HL-60/S4 treated with phorbol 12-myristate 13-acetate at 8.2 ng/mL for 4 days and 3 days (cell line): Measurements from ENCODE around the gene PLEKHG3.

Experiments used
- in situ Hi-C: fragments of 300-500 bp; cut with MboI; formaldehyde crosslinking; loops from 2 replicates; pipeline ENCODE4 v1.15.0; 2022; ENCODE audit warnings: low sequenced_read_pairs

Gene PLEKHG3

DNA sequence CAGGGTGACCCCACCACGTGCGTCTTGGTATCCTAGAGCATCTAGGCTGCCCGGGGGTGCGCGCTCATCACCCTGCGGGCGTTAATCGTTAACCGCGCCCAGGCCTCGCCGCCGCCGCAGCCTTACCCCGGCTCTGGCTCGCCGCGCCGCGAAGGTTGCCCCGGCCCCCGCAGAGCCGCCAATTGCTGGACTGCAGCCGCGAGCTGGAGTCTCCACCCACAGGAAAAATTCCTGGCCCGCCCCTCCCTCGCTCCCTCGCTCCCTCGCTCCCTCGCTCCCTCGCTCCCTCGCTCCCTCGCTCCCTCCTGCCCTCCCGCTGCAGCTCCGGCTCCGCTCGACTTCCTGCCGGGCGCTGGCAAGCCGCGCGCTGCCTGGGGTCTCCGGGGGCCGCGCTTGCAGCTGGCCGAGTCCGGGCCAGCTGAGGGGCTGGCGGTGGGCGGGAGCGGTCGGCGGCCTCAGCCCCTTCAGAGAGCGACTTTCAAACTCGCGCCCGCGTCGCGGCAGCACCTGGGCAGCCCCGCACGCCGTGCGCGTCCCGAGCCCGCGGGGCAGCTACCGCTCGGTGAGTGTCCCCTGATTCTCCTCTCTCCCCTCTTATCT, at the start of gene PLEKHG3:
Gene PLEKHG3 (plus strand): TSS at position 282 of the 600 bp plus-strand sequence. CDS start 23,208 bp downstream, outside the sequence.
- in situ Hi-C loops, result no loop called here

DNA sequence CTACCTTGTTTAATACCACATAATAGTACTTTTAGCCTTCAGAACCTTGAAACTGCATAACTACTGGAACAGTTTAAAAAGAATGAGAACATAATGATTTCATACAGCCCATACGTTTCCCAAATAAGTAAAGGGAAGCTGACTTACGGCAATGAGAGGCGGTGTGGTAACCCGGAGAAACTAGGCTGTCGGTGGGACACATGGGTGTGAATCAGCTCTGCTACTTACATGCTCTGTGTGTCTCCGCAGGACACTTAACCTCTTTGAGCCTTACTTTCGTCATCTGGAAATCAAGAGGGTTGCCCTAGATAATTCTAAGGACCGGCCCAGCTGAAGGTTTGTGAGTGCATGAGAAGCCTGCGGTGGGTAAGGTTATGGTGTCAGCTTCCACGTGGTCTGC, 49.3 kb upstream of the PLEKHG3 start:
- in situ Hi-C loops, result loop anchor here (25.0 kb wide), 1 partner anchor 107 kb away; no protein-coding TSS in a partner anchor

DNA sequence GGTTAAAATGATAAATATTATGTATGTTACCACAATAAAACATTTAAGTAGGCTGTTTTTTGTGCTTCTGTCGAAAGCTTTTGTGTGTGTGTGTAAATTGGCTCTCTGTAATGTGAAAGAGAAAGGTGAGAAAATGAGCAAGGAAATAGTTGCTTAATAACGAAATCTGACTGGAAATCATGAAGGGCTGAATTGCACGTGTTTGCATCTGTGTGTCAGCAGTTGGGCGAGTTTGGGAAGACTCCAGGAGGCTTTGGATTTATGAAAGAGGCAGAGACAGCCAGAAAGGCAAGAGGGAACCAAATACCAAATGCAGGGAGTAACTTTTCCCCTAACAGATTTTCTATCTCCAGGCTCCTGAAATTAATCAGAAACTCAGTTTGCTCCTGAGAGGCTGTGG, 47.2 kb upstream of the PLEKHG3 start:
- in situ Hi-C loops, result loop anchor here (25.0 kb wide), 1 partner anchor 105 kb away; no protein-coding TSS in a partner anchor

DNA sequence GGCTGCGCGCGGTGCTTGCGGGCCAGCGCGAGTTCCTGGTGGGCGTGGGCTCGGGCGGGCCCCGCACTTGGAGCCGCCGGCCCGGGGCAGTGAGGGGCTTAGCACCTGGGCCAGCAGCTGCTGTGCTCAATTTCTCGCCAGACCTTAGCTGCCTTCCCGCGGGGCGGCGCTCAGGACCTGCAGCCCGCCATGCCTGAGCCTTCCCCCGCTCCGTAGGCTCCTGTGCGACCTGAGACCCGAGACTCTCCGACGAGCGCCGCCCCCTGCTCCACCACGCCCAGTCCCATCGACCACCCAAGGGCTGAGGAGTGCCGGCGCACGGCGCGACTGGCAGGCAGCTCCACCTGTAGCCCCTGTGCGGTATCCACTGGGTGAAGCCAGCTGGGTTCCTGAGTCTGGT, 46.0 kb upstream of the PLEKHG3 start:
- in situ Hi-C loops, result loop anchor here (25.0 kb wide), 1 partner anchor 104 kb away; no protein-coding TSS in a partner anchor

DNA sequence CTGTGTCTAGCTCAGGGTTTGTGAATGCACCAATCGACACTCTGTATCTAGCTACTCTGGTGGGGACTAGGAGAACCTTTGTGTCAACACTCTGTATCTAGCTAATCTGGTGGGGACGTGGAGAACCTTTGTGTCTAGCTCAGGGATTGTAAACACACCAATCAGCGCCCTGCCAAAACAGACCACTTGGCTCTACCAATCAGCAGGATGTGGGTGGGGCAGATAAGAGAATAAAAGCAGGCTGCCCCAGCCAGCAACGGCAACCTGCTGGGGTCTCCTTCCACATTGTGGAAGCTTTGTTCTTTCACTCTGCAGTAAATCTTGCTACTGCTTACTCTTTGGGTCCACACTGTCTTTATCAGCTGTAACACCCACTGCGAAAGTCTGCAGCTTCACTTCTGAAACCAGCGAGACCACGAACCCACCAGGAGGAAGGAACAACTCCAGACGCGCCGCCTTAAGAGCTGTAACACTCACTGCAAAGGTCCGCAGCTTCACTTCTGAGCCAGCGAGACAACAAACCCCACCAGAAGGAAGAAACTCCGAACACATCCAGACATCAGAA, 45.4 kb upstream of the PLEKHG3 start:
- in situ Hi-C loops, result loop anchor here (25.0 kb wide), 1 partner anchor 104 kb away; no protein-coding TSS in a partner anchor

DNA sequence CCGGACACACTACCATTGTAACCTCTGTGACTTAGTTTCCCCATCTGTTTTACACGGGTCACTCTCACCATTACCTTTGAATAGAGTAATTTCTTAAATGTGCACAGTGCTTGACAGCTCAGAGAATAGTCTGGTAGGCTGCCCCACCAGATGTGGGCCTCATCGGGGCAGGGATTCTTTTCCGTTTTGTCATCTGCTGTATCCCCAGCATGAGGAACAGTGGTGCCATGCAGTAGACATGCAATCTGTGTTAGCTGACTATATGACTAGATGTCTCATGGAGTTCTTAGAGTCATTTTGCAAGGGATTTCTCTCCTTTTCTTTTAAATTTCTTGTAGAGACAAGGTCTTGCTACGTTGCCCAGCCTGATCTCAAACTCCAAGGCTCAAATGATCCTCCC, 44.9 kb upstream of the PLEKHG3 start:
- in situ Hi-C loops, result loop anchor here (25.0 kb wide), 1 partner anchor 103 kb away; no protein-coding TSS in a partner anchor

DNA sequence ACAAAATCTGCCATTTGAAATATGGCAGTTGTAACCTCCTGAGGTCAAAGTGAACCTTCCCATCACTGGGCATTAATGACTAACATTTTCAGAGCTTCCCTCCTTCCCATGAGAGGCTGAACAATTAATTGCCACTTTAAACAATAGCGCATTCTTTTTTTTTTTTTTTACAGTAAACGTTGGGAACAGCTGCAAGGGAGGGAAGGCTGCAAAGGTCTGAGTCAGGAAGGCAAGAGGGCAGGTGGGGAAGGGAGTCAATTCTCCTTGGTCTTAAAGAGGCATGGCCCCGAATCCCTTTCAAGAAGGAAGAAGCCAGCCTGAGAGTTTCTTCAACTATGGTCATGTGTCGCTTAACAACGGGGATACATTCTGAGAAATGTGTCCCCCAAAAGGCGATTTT, 41.0 kb upstream of the PLEKHG3 start:
- in situ Hi-C loops, result loop anchor here (25.0 kb wide), 1 partner anchor 99 kb away; no protein-coding TSS in a partner anchor

DNA sequence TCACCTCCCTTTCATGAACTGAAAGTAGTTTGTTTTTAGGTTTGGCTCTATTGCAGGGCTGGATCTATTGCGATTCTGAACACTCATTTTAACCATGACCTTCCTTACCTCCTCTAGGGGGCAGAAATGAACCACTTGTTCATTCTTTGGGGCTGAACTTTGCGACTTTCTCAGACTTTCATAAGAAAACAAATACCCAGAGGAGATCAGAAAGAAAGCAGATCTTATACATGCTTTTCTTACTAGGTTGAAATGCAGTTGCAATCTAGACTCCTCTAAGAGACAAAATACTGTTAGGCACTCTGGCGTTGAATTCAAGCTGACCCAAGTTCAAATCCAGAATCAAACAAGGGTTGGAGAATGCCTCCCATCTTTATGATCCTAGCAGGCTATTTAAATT, 32.6 kb upstream of the PLEKHG3 start:
- in situ Hi-C loops, result loop anchor here (25.0 kb wide), 1 partner anchor 91 kb away; no protein-coding TSS in a partner anchor

DNA sequence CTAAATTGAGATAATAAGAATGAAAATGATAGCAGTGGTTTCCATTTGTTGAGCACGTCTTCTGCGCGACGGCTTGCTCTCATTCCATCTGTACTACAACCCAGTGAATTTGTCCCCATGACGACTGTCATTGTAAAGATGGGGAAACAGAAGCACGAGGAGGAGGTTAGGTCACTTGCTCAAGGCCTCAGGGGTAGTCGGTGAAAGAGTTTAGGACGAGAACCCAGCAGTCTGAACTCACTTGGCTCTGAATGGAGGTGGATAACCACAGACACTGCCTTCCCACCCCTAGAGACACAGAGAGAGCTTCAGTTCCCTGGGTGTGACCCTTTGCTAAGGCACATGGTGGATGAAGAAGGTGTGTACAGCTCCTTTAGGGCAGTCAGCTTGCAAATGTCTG, 30.9 kb upstream of the PLEKHG3 start:
- in situ Hi-C loops, result loop anchor here (25.0 kb wide), 1 partner anchor 89 kb away; no protein-coding TSS in a partner anchor

DNA sequence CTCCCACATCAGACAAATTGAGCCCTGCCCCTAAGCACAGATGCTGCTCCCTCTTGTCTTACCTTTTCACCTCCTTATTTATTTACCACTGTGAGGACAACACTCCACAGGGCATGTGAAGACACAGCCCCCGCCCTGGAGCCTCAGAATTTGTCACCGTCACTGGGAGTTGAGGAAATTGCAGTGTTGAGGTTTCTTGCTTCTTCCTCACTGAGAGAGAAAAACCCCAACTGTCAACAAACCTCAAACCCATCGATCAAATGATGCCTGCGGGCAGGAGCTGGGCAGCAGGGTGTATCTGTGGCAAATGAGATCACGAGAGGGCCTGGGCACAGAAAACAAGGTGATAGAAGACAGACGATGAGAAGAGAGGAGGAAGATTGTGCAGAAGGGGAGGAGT, 30.5 kb upstream of the PLEKHG3 start:
- in situ Hi-C loops, result loop anchor here (25.0 kb wide), 1 partner anchor 89 kb away; no protein-coding TSS in a partner anchor

DNA sequence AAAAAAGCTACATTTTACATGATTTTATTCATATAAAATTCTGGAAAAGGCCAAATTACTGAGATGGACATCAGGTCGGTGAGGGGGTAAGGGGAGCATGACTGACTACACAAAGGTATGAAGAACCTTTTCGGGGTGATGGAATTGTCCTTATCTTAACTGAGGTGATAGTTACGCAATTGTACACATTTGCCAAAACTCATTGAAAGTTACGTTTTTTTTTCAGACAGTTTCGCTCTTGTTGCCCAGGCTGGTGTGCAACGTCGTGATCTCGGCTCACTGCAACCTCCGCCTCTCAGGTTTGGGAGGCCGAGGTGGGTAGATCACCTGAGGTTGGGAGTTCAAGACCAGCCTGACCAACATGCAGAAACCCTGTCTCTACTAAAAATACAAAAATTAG, 29.4 kb upstream of the PLEKHG3 start:
- in situ Hi-C loops, result loop anchor here (25.0 kb wide), 1 partner anchor 87 kb away; no protein-coding TSS in a partner anchor

DNA sequence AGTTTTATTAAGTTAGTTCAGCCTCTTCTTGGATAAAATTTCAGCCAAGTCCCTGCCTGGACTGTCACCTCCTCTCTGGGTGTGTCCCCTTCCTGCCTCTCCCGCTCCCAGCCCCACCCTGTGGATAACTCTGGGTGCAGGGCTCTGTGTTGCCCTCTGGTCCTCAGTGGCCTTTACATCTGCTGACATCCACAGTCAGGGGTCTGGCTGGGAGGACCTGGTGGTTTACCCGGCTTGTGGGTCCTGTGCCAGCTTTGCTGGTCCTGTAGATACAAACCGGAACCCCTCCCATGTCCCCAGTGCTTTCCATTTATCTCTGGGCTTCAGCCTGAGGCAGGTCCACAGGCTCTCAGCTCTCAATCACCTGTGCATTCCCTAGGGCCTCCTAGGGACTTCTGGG, 28.9 kb upstream of the PLEKHG3 start:
- in situ Hi-C loops, result no loop called here

DNA sequence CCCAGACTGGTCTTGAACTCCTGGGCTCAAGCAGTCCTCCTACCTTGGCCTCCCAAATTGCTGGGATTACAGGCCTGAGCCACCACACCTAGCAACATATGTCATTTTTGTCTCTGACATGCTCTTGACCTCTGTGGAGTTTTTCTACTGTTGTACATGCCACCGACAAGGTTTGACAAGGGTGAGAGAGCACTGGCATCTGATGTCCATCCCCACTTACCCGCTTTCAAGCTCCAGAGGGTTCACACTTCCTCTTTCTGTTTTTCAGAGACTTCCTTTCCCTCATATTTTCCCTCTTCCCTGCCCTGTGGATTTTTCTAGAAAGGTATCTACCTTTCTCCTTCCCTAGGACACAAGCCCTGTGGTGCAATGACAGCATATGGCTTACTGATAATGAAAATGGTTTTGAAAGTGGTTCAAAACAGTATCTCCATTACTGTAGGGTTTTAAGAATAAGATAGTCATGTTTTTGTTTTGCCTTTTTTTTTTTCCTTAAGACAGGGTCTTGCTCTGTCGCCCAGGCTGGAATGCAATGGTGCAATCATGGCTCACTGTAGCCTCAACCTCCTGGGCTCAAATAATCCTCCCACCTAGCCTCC, 27.7 kb upstream of the PLEKHG3 start:
- in situ Hi-C loops, result no loop called here

DNA sequence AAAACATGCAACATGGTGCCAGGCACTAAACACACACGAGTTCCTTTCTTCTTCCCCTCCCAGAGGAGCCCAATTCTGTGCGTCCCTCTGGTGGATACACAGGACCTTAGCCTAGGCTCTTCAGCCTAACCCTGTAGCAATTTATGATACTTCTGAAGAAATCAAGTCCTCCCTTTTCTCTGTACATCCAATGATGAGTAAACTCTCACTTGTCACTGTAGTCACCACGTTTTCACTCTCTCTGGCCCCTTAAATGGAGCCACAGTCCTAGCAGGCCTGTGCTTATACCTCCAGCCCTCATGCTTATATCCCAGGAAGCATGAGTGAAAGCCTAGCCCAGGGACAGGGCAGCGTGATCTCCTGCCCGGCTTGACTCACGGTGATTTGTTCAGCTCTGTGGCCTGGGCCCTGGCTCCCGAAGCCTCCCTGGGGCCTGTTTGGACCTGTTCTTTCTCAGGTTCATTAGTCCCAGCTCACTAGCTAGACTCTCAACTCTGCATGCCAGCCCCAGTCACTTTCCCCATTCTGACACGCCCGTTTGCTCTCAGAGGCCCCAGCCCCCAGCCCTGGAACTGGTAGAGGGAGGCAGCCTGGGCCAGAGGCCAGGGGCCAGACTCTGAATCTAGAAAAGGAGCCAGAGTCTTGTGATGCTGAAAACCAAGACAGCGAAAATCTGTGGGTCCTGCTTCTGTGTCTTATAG, 24.1 kb upstream of the PLEKHG3 start:
- in situ Hi-C loops, result no loop called here

DNA sequence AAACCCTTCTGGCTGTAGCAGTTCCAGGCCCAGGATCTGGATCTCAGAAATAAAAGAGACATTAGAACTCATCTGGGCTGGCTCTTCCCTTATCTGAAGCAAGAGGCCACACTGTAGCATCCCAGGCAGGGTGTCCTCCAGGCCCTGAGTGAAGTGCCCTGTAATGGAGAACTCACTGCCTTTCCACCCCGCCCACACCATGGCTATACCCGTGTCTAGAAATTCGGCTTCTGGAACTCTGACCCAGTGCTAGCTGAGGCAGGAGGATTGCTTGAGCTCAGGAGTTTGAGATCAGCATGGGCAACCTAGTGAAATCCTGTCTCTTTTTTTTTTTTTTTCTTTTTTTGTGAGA, 23.5 kb upstream of the PLEKHG3 start:
- in situ Hi-C loops, result no loop called here

DNA sequence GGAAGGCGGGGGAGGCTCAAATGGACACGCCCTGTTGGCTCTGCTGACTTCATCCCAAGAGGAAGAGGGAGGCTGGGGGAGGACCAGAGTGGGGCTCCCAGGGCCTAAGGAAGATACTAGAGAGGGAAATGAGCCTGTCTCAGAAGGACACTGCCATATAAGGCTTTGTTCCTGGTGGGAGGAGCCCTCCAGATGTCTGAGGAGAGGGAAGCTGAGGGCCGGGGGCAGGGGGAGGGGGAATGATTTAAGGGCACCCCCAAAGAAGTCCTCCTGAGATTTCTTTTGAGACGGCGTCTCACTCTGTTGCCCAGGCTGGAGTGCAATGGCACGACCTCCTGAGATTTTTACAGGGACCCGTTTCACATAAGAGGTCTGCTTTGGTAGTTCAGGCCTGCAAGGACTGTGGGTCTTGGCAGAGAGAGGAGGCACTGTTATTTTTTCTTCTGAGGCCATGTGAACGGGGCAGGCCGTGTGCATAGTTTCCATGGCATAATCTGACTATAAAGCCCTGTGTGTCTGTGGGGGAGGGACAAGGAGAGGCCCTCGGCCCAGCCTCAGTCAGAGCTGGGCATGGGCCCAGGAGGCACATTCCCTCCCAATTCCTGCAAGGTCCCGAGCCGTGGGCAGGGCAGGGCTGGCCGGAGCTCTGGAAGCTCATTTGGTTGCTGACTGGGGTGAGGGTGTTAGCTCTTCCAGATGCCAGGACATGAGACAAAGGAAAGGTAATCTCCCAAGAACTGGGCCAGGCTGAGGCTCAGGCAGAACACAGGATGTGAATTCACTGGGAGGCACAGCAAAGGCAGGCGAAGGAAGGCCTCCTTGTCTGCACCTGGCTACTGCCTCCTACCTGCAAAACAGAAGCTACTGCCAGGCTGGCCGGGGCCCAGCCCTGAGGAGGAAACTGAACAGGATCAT, 22.2 kb upstream of the PLEKHG3 start:
- in situ Hi-C loops, result no loop called here

DNA sequence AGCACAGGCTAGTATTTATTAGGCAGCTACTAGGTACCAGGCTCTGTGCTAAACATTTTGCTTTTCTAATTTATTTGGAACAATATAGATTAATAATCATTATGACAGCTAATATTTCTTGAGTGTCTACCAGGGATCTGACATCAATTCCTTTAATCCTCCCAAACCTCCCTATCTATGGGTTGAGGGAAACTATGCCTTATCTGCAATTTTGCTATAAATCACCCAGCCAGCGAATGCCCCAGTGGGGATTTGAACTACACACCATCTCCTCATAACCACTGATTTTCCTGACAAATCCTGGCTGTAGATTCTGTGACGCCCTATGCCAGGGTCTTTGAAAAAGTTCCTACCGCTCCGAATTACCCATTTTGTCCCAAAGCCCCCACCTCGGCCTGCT, 21.4 kb upstream of the PLEKHG3 start:
- in situ Hi-C loops, result no loop called here

DNA sequence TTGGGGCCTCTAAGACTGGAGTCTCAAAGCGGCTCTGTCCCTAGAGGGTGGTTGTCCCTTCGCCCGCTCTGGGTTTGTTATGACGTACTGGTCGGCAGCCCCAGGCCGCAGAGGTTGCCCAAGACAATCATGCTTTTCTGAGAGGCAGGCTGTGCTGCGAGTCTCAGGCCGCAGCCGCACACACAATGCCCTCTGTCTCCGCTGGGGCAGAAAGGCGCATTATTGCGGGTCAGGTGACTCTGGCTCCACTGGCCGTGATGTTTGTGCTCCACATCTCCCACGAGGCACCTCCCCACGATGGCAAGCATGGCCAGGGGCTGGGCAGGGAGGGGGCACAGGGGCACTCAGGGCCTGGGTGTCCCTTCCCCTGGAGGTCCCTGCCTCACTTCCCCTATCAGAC, 21.0 kb upstream of the PLEKHG3 start:
- in situ Hi-C loops, result no loop called here

DNA sequence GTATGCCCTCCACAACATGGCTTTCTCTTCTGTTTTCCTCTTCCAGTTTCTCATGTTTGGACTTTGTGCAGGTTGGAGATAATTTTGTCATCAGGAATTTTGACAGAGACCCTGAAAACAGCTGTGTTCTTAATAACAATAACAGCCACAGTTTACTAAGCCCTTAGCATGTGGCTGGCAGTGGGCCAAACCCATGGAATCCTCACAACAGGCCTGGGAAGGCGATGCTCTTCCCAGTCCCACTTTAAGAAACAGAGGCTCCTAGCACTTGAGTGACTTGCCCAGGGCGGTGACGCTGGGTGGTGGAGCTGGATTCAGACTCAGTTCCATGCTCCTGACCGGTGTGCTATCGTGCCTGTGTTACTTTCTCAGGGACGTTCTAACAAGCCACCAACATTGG, 20.1 kb upstream of the PLEKHG3 start:
- in situ Hi-C loops, result no loop called here
